ENCODE data around the gene PKN1. TPM values are rescaled to one million over a fixed set of nuclear protein-coding genes. Genes with fewer than 3 reads are reported as not detected.

The PKN1 gene
- total and polyA plus RNA-seq, 9 of the 15 experiments (the other 6 are each of a cell fraction or from before 2014, with no cell fraction given) = 0.30 to 228 (median 77.5) TPM

DNA sequence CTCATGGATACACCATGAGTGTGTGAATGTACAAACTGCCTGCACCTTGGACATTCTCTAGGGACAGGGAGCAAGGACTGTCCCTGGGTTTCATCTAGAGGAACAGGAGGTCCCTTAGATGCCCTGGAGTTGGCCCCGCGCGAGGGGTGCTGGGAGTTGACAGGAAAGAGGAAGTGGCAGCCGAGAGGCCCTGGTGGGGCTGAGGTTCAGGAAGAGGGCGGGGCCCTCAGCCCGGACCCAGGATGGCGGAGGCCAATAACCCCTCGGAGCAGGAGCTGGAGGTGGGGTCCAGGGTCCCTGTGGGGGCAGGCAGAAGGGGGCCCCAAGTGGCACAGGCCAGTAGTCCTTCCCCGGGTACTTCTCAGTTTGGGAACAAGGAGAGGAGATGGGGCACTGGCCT lies 6.9 kb downstream of the PKN1 start (continued):
- TF ChIP-seq, protein P1, sequence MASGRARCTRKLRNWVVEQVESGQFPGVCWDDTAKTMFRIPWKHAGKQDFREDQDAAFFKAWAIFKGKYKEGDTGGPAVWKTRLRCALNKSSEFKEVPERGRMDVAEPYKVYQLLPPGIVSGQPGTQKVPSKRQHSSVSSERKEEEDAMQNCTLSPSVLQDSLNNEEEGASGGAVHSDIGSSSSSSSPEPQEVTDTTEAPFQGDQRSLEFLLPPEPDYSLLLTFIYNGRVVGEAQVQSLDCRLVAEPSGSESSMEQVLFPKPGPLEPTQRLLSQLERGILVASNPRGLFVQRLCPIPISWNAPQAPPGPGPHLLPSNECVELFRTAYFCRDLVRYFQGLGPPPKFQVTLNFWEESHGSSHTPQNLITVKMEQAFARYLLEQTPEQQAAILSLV (tag; IDR thresholded peaks at IDR 0.05) = no peak
- TF ChIP-seq NFE2L1 (tag; IDR thresholded peaks at IDR 0.05; ENCODE audit: borderline replicate concordance, low read depth) (no peak), MCM5 (IDR thresholded peaks at IDR 0.05; ENCODE audit: low read depth) (no peak), STAG1 (CRISPR knock-in tag; IDR thresholded peaks at IDR 0.05; ENCODE audit: borderline replicate concordance) (no peak), EGR1 (conservative IDR thresholded peaks at IDR 0.05) (no peak), EP400 (IDR thresholded peaks at IDR 0.05) (0 out of 2 replicates have a peak, but pooled peaks have one; percentile 42), ZNF384 (IDR thresholded peaks at IDR 0.05; ENCODE audit: low read depth, low read length) (no peak), ZNF274 (IDR thresholded peaks at IDR 0.05; ENCODE audit: borderline replicate concordance, low read depth, low read length) (no peak), ZNF197 (CRISPR knock-in tag; IDR thresholded peaks at IDR 0.05; ENCODE audit: low read depth) (peak; percentile 81), SUPT5H (IDR thresholded peaks at IDR 0.05) (peak; percentile 65), ZNF785 (CRISPR knock-in tag; IDR thresholded peaks at IDR 0.05) (no peak), MAZ (CRISPR knock-in tag; conservative IDR thresholded peaks at IDR 0.05 in 1 of 2, IDR thresholded peaks at IDR 0.05 in 1 of 2) (peak; percentile 68 to 78; a peak in 3 of 4 replicates), RHOXF2B (CRISPR knock-in tag; conservative IDR thresholded peaks at IDR 0.05) (no peak), MEF2A (IDR thresholded peaks at IDR 0.05; ENCODE audit: control insufficient read depth, low read depth, low read length) (no peak), ZNF507 (tag; conservative IDR thresholded peaks at IDR 0.05) (no peak), SMARCA4 (IDR thresholded peaks at IDR 0.05) (peak; percentile 37; the same call in 1 of the 2 replicates), TFAM (CRISPR knock-in tag; conservative IDR thresholded peaks at IDR 0.05) (no peak), RBFOX2 (IDR thresholded peaks at IDR 0.05; ENCODE audit: low read depth, low read length) (peak; percentile 55; the same call in 1 of the 2 replicates), XRCC5 (IDR thresholded peaks at IDR 0.05; ENCODE audit: low read depth, low read length) (peak; percentile 65; the same call in 1 of the 2 replicates), SMAD3 (CRISPR knock-in tag; conservative IDR thresholded peaks at IDR 0.05) (peak; percentile 47; the same call in 1 of the 2 replicates), ZNF143 (CRISPR knock-in tag; IDR thresholded peaks at IDR 0.05) (peak; percentile 79), HSF4 (CRISPR knock-in tag; IDR thresholded peaks at IDR 0.05; ENCODE audit: borderline replicate concordance) (0 out of 2 replicates have a peak, but pooled peaks have one; percentile 62), PRPF4 (IDR thresholded peaks at IDR 0.05; ENCODE audit: insufficient read depth, low read depth, low read length, poor library complexity, severe bottlenecking) (no peak), SIRT6 (IDR thresholded peaks at IDR 0.05; ENCODE audit: low read depth, low read length) (no peak), ZNF830 (CRISPR knock-in tag; IDR thresholded peaks at IDR 0.05) (0 out of 2 replicates have a peak, but pooled peaks have one; percentile 61), XRCC3 (IDR thresholded peaks at IDR 0.05) (no peak), RNF2 (IDR thresholded peaks at IDR 0.05) (peak; percentile 80), TAF15 (IDR thresholded peaks at IDR 0.05; ENCODE audit: low read depth, low read length) (no peak), GABPA (tag; conservative IDR thresholded peaks at IDR 0.05; ENCODE audit: low read depth) (peak; percentile 80)
- TF ChIP-seq, protein P2, sequence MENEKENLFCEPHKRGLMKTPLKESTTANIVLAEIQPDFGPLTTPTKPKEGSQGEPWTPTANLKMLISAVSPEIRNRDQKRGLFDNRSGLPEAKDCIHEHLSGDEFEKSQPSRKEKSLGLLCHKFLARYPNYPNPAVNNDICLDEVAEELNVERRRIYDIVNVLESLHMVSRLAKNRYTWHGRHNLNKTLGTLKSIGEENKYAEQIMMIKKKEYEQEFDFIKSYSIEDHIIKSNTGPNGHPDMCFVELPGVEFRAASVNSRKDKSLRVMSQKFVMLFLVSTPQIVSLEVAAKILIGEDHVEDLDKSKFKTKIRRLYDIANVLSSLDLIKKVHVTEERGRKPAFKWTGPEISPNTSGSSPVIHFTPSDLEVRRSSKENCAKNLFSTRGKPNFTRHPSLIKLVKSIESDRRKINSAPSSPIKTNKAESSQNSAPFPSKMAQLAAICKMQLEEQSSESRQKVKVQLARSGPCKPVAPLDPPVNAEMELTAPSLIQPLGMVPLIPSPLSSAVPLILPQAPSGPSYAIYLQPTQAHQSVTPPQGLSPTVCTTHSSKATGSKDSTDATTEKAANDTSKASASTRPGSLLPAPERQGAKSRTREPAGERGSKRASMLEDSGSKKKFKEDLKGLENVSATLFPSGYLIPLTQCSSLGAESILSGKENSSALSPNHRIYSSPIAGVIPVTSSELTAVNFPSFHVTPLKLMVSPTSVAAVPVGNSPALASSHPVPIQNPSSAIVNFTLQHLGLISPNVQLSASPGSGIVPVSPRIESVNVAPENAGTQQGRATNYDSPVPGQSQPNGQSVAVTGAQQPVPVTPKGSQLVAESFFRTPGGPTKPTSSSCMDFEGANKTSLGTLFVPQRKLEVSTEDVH (IDR thresholded peaks at IDR 0.05; ENCODE audit: low read depth, partially characterized antibody) = peak; percentile 51
